Measurements from ENCODE around the gene FGD3.
"Not testable (repeated sequence)": the region's sequence is repeated elsewhere in the genome, so short reads cannot be mapped to it uniquely, and the experiment has no call there.

The FGD3 gene, protein sequence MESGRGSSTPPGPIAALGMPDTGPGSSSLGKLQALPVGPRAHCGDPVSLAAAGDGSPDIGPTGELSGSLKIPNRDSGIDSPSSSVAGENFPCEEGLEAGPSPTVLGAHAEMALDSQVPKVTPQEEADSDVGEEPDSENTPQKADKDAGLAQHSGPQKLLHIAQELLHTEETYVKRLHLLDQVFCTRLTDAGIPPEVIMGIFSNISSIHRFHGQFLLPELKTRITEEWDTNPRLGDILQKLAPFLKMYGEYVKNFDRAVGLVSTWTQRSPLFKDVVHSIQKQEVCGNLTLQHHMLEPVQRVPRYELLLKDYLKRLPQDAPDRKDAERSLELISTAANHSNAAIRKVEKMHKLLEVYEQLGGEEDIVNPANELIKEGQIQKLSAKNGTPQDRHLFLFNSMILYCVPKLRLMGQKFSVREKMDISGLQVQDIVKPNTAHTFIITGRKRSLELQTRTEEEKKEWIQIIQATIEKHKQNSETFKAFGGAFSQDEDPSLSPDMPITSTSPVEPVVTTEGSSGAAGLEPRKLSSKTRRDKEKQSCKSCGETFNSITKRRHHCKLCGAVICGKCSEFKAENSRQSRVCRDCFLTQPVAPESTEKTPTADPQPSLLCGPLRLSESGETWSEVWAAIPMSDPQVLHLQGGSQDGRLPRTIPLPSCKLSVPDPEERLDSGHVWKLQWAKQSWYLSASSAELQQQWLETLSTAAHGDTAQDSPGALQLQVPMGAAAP

GRCh38 chr9:92947268-92948037 lies at the start of gene FGD3:
Gene FGD3, plus strand, starts transcription at chr9:92947523. Its CDS starts 28,734 bp downstream, at chr9:92976257.
- DNase-seq: peak; percentile 85

DNA sequence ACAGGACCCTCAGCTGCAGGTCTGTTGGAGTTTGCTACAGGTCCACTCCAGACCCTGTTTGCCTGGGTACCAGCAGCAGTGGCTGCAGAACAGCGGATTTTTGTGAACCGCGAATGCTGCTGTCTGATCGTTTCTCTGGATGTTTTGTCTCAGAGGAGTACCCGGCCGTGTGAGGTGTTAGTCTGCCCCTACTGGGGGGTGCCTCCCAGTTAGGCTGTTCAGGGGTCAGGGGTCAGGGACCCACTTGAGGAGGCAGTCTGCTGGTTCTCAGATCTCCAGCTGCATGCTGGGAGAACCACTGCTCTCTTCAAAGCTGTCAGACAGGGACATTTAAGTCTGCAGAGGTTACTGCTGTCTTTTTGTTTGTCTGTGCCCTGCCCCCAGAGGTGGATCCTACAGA lies 42.2 kb upstream of the FGD3 start:
- not testable (repeated sequence) for DNase-seq

DNA sequence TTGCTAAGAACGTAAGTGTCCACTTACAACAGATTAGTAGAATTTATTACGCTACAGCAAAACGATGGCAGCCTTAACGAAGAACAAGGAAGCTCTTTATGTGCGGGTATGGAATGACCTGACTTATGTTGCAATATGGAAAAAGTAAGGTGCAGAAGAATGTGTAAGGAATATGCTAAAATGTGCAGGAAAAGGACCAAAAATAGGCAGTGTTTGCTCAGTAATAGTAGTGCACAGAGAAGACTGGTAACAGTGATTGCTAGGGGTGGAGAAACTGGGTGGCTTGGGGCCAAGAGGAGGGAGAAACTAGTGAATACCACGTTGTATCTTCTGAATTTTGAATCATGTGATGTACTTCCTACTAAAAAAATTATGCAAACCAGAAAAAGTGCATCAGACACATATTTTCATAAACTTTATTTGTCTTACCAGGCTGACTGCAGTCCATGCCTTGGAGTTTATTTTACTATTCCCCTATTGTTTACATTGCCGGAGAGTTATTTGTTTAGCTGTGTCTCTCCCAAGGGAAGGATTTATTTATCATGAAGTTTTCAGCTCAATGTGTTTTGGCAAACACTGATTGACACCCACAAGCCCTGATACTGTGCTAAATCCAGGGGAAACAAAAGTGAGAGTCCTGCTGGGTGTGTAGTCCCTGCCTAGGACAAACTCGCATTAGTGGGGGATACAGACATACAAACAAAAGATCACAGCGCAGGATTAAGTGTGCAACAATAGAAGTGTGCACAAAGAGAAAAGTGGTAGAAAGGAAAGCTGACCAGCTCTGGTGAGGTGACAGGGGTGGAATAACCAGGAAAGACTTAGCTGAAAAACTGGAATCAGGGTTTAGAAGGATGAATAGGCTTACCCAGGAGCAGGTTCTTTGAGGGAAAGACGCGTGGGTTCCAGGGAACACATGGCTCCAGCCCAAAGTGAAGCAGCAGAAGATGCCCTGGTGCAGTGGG lies 35.5 kb upstream of the FGD3 start:
- peak; percentile 69 for DNase-seq

- DNase-seq: no peak
Measured at GRCh38 chr9:92917176-92917800, 30.0 kb upstream of the FGD3 start.

DNA sequence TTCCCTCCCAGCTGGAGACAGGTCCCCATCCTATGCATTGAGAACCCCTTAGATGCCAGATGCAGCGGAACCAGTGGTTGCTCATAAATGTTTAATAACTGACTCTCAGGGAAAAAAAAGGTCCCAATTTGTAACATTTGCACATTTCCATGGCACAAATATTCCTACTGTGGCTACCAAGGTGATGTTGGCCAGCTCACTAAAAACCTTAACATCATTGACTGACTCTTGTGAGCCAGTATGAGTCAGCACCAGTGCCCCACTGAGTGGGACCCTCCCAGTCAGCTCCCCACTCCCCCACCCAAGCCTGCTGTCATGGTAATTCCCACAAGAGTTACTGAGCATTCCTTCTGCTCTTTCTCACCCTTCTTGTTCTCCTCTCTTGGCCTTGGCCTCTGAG lies 26.9 kb upstream of the FGD3 start:
- no peak for DNase-seq

DNA sequence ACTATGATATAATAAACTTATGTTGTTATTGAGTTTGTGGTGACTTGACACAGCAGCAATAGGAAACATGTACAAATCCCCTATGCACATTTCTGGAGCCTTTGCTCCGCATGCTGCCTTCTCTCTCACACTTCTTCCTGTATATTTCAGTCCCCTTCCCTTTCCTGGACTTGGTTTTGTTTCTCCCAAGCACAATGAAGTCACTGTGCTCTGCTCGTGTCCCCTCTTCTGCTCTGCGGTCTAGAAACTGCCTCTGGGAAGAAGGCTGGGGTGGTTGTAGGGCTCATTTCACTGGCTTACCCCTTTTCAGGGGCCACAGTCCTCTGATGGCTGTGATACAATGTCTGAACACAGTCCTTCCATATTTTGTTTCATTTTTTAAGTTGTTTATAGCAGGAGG lies 15.7 kb upstream of the FGD3 start:
- DNase-seq: no peak

- DNase-seq: no peak
Measured at GRCh38 chr9:92934321-92934720, 13.0 kb upstream of the FGD3 start.

- DNase-seq: no peak
Measured at GRCh38 chr9:92938025-92938424, 9.3 kb upstream of the FGD3 start.

DNA sequence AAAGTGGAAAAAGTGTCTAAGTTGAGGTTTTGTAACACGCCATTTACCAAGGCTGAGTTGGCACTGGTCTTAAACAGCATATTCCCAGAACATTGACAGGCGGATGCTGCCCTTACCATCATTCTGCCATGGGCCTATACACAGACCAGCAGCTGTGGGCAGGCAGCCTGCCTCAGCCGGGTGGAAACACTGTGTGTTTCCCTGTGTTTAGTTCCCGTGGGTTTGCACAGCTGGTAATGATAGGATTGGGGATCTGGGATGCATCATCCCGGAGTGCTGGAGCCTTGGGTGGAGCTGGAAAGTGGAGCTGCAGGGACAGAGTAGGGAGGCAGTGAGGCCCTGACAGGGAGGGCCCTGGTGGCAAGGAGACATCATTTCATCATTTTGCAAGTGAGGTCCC lies 5.5 kb upstream of the FGD3 start:
- DNase-seq: no peak

GRCh38 chr9:92942688-92943616 lies 4.4 kb upstream of the FGD3 start:
- no peak for DNase-seq

GRCh38 chr9:92944921-92945320 lies 2.4 kb upstream of the FGD3 start:
- no peak for DNase-seq

DNA sequence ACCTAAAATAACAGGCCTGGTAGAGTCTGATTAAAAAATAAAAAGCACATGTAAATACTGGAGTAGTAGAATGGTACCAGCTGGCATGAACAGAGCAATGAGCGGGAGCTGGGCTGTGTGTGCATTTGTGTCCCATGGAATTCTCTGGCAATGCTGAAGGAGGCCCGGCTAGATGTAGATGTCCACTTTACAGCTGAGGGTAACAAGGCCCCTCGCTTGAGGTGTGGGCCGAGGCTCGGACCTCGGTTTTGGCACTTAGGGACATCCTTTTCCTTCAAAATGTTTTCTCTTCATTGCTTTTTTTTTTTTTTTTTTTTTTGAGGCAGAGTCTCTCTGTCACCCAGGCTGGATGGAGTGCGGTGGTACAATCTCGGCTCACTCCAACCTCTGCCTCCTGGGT lies 1.5 kb upstream of the FGD3 start:
- DNase-seq: no peak

- no peak for DNase-seq
Measured at GRCh38 chr9:92948038-92948534, 763 bp downstream of the FGD3 start.

GRCh38 chr9:92948632-92949031 lies 1.3 kb downstream of the FGD3 start:
- no peak for DNase-seq

DNA sequence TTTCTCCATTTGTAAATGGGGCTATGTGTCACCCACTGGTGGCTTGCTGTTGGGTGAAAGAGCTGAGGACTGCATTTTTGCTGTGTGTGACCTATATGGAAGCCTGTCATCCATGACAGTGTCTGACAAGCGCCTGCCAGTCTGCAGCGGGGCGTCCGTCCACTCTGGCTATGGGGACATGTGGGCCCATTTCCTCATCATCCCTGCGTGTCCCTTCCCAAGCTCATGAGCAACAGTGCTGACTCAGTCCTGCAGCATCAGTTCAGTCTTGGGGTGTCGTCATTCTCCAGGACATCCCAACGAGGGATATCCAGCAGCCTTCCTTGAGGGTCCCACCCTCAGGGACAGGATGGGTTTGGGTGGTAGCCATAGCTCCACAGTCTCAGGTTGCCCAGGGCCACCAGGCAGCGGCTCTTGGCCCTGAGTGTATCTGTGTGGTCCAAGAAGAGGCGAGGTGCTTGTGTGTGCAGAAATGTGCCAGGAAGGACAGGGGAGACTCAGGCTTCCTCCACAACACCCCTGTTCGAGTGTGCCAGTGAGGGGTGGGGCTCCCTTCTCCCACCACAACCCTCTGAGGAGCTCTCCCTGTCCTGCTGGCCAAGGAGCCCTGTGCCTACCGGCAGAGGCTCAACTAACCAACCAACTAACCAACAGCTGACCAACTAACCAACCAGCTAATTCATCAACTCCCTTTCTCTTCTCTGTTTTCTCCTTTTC lies 2.1 kb downstream of the FGD3 start:
- no peak for DNase-seq

GRCh38 chr9:92950359-92950955 lies 3.1 kb downstream of the FGD3 start:
- DNase-seq: no peak

DNA sequence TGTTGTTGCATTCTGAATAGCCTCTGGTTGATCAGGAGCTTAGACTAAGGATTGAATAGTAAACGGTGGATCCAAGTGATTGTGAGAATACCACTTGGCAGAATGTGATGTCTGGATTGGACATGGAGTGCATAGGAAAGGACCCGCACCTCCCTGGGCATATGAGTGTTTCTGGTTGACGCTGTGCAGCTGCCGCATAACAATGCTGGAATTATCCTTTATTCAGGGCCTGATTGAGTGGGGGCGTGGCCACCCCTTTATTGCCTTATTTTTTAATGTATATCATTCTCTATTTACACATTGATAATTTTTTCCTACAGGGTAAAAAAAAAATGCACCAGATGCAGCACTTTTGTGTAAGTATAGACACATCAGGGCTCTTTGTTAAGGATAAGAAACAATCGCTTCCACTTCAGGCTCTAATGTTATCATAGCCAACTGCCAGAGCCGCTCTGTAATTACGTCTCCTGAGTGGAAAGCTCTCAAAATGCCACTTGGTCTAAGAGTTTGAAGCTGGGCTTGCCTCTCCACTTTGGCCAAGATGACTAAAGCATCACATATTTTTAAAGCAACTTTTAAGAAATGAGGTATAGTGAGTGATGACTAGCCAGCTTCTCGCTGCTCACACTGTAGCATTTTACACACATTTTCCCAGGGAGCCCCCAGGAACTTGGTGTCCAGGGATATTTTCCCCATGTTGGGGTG lies 5.7 kb downstream of the FGD3 start:
- DNase-seq: peak; percentile 94

GRCh38 chr9:92954049-92954861 lies 6.9 kb downstream of the FGD3 start:
- peak; percentile 49 for DNase-seq
